Left renal cortex interstitium (tissue), 4 donors: ENCODE results near the gene NEU2. TPM values are rescaled to one million over a fixed set of nuclear protein-coding genes. Genes with fewer than 3 reads are reported as not detected.
"Not testable (repeated sequence)": the region's sequence is repeated elsewhere in the genome, so short reads cannot be mapped to it uniquely, and the experiment has no call there.

ENCODE experiments used
- DNase-seq, 4 donors: peaks; one replicate each; pipeline ENCODE4 v3.0.0-alpha.2; 2013; ENCODE audit warnings: low read depth in 4 of 4, low spot score in 2 of 4, missing footprints in 1 of 4
- polyA plus RNA-seq, 4 donors: library from polyadenylated mRNA; unstranded; fragments of 120-200 nt; gene quantifications; one replicate each; pipeline ENCODE4 v1.2.1, GENCODE V29; 2013; ENCODE audit not compliant: insufficient read length in 4 of 4

NEU2 gene
- polyA plus RNA-seq, 4 donors: not detected

DNA sequence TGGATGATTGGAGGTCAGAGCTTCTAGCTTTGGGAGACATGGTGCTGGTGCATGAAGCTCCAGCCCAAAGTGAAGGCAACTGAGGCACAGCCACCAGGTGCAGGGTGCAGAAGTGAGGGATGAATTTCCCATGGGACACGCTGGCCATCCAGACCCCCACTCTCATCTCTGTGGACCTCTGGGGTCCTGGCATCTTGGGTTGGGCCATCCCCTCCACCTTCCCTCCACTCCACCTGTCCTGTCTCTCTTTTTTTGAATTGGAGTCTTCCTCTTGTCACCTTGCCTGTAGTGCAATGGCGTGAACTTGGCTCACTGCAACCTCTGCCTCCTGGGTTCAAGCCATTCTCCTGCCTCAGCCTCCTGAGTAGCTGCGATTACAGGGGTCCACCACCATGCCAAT lies 22.8 kb upstream of the NEU2 start:
- no peak for DNase-seq

DNA sequence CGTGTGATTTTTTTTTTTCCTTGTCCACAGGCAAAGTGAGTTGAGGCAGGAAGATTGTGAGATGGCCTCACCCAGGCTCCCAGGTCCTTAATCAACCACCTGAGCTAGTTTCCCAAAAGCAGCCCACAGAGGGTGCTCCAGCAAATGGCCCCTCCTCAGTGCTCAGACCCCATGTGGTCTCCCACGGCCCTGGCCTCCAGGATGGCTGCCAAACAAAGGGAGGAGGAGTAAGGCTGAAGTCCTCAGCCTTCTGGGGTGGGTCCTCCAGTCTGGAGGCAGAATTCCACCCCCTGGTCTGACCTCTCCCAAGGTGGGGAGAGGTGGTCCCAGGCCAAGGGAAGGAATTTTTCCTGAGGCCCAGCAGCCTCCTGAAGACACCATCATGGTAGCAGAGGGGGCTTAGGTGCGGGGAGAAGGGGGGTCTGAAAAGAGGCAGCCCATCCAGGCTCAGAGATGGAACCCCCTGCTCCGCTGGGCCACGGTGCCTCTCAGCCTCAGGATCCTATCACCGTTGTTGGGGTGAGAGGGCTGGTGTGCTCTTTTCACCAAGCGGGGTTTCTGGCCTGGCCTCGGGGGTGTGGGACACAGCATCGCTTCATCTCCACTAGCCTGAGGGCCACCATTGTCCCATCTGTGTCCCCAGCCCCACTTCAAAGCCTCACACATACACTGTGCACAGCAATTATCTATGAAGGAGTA lies 21.8 kb upstream of the NEU2 start:
- no peak for DNase-seq

DNA sequence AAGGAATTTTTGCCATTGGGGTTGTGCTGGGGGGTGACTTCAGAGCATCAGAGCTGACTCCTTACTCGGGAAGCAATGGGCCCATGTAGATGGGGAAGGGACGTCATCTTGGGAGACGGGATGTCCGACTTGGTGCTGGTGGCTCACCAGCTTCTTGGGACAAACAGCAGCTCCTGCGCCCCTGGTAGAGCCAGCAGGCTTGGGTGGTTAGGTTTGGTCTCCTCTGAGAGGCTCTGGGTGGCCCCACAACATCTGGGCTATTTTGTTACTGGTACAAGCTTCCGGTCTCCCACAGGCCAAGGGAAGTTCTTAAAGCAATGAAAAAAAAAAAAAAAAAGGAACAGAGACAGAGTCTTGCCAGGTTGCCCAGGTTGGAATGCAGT lies 21.2 kb upstream of the NEU2 start:
- DNase-seq: no peak

DNA sequence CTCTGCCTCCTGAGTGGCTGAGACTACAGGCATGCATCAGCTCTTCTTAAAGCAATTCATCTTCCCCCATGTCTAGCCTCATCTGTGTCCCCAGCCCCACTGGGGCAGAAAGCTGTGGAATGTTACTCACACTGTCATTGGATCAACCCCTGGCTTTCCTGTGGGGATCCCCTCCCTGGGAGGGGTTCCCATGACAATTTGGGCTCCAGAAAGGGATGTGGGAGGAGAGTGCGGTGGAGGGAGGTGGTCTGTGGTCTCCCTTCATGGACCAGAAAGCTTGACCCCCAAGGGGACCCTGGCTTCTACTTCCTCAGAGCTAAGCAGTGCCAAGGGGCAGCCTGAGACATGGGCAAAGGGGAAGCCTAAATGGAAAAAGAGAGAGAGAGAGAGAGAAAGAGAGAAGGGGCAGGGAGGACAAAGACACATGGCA lies 20.8 kb upstream of the NEU2 start:
- no peak for DNase-seq

DNA sequence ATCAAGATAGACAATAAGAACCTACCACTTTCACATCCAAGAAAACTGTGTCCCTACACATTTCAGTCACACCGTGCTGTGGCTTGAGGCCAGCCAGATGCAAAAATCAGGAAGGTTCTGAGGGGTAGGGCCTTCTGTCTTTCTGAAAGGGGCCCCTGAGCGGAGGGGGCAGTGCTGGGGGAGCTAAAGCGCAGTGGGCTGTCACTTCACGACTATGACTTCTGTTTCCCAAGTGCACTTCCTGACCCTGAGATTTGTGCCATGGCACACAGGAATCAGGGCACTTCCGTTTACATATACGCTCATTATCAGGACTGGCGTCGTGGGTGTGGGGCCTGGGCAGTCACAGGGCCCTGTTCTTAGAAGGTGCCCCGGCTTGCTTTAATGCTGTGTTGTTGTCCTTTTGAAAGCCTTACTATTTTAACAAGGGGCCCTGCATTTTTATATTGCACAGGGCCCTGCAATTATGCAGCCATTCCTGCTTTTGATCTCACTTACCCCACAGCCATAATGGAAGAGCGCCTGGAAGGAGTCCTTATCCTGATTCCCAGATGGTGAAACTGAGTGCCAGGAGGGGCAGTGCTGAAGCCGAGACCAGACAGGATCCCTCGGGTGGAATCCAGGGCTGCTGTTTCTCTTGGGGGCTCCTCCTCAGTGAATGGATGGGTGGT lies 20.0 kb upstream of the NEU2 start:
- DNase-seq: no peak

DNA sequence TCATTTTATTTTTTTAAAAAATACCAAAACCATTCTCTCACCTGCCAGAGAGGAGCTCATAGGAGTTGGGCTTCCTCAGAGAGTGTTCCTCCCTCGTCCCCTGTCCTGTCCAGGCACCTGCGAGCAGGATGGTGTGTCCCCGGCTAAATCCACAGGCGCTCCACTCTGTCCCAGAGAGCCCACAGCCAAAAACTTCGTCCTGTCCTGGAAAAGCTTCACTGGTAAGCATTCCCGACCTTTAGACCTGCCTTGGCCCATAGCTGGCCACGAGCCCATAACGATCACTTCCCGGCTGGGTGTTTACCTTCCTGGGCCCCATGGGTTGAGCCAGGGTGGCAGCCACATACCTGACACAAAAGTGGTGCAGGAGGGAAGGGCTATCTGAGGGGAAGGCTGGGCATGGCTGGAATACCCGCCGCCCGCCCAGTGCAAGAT lies 19.4 kb upstream of the NEU2 start, which contains the start of gene NGEF:
Gene NGEF (minus strand): TSS at position 230 of the 435 bp plus-strand sequence. CDS start 38,366 bp downstream, outside the sequence.
- no peak for DNase-seq

DNA sequence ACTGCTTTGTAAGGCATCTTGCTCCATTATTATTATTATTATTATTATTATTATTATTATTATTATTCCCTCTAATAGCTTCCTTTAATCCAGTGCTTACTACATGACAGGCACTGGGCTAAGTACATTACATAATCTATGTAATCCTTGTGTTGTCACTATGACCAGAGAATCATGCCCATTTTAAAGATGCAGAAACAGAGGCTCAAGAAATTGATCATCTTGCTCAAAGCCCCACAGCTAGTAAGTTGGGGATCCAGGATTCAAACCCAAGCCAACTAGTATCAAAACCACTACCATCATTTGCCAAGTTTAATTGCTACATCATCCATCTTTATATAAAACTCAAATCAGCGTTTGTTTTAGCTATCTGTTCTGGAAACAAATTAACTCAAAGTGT lies 18.8 kb upstream of the NEU2 start:
- no peak for DNase-seq

DNA sequence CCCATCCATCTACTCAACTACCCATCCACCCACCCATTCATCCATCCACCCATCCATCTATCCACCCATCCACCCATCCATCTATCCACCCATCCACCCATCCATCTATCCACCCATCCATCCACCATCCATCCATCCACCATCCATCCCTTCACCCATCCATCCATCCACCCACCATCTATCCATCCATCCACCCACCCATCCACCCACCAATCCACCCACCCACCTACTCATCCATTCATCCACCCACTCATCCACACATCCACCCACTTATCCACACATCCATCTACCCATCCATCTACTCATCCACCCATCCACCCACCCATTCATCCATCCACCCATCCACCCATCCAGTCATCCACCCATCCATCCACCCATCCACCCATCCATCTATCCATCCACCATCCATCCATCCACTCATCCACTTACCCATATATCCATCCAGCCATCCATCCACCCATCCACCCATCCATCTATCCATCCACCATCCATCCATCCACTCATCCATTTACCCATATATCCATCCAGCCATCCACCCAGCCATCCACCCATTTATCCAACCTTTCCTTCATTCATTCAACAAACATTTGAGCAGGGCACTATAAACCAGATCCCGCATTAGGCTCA lies 17.3 kb upstream of the NEU2 start:
- no peak for DNase-seq

DNA sequence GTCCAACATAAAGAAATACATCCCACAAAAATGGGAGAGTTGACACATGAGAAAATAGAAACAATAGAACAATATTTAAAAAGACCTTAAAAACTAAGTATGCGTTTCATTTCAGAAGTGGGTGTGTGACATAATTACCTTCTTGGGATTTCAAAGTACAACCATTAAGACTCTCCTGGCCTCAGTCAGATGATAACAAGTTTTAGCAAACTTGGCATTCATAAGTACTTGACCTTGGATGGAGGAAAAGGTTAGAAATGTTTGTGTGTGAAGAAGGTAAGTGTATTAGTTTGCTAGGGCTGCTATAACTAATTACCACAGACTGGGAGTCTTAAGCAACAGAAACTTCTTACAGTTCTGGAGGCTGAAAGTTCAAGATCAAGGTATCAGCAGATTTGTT lies 14.5 kb upstream of the NEU2 start:
- DNase-seq: no peak

DNA sequence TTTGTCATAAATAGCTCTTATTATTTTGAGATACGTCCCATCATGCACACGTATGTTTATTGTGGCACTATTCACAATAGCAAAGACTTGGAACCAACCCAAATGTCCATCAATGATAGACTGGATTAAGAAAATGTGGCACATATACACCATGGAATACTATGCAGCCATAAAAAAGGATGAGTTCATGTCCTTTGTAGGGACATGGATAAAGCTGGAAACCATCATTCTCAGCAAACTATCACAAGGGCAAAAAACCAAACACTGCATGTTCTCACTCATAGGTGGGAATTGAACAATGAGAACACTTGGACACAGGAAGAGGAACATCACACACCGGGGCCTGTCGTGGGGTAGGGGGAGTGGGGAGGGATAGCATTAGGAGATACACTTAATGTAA lies 12.9 kb upstream of the NEU2 start:
- DNase-seq: not testable (repeated sequence)

DNA sequence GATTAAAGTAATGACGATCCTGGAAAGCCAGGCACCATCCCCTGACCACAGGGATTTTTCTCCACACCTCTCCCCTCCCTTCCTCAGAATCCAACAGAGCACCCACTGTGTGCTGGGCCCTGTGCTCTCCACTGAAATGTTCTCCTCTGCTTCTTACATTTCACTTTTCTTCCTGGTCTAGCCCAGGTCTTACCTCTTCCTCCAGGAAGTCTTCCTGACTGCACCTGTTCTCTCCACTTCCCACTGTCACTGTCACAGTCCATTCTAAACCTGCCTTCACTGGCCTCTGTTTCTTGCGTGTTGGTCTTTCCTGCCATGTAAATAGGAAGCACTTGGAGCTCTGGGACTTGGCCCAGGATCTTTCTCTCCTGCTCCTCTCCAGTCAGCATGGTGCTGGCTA lies 12.0 kb upstream of the NEU2 start:
- DNase-seq: no peak

DNA sequence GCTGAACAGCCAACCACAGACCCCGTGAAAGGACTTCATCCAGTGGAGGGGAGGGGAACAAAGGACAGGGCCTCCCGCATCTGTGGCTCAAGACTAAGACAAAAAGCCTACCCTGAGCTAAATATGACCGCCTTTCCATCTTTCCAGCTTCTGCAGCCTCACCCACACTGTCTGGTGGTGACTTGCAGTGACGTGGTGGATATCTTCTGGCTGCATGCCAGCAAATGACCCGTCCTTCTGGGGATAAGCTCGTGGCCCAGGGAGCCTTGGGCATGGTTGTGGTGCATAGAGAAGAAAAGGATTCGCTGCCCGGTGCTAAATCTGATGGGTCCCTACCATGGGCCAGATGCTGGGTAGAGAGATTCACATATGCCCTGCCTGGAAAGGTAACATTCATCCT lies 10.7 kb upstream of the NEU2 start:
- no peak for DNase-seq

DNA sequence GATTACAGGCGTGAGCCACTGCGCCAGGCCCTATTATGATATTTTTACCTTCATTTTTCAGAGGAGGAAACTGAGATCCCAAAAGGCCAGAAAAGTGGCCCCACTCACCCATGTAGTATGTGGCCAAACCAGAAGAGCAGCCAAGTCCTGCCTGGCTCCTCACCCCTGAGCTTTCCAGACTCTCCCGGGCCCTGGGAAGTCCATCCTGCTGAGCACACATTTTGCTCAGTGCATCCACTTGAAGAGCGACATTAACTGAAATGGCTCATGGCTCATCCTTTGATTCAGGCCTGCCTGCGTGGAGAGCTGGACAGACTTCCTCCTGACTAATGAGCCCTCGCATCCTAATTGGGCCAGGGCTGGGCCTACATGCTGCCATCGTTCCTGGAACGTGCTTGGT lies 9.9 kb upstream of the NEU2 start:
- no peak for DNase-seq

DNA sequence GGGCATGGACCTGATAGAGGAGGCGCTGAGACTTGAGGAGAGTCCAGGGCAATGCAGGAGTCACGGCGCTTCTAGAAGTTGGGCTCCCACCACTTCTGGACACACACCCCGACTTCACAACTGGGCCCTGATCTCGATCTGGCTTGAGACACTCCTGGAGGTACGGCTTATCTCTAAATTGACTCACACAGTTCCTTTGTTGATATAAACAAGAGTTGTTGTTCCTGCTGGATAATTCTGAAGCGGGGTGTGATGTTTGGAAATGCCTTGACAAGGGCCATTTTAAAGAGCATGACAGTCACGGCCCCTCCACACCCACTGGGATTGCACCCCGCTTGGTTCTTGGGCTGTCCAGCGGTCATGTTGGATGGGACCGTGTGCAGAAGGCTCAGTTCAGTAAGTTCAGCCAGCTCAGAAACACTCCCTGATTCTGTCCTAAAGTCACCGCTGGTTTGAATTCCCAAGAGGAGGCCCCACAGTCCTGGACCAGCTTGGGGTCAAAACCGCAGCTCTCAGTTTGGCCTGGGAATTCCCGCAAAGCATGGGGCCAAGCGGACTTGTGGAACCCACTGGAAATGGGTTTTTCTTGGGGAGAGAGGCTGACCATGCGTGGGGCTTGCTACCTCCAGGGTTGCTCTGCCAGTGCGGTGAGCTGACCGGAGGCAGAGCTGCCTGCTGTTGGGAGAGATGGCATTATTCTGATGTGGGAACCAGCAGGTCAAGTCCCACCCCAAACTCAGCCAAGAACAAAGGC lies 9.3 kb upstream of the NEU2 start:
- no peak for DNase-seq

DNA sequence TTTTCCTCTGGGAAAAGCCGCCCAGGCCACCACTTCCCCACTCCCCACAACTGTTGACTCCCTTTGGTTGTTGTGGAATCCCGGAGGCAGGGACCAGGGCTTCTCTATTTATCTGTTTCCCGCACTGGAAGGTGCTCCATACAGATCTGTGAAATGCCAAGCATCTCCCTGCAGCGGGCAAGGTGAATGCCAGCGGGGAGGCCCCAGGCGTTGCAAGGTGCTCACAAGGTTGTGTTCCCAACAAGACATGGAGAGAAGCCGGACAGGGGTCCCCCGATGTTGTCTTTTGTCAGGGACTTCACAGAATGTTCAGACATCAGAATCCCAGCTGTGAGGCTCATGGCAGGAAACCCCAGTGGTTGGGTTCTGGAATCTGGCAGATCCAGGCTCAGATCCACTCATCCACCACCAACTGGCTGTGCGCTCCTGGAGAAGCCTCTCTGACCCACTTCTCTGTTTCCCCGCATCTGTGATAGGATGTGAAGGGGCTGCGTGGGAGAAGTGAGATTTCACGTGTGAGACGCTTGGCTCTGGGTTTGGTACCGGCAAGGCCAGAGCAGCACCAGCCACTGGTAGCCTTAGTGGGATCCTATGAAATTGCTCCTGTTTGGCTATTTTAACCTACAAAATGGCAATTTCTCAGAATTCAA lies 8.6 kb upstream of the NEU2 start:
- DNase-seq: no peak

DNA sequence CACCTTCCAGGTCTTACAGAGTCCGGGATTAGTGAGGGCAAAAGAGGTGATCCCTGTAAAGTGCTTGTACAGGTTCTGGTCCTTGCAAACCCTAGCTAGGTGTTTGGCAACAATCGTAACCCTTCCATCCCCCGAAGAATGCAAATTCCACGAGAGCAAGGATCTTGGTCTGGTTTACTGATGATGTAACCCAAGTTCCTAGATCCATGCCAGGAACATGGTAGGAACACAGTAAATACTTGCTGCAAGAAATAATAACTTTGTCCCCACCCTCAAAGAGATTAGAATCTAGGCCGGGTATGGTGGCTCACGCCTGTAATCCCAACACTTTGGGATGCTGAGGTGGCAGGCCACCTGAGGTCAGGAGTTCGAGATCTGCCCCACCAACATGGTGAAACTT lies 6.8 kb upstream of the NEU2 start:
- no peak for DNase-seq

DNA sequence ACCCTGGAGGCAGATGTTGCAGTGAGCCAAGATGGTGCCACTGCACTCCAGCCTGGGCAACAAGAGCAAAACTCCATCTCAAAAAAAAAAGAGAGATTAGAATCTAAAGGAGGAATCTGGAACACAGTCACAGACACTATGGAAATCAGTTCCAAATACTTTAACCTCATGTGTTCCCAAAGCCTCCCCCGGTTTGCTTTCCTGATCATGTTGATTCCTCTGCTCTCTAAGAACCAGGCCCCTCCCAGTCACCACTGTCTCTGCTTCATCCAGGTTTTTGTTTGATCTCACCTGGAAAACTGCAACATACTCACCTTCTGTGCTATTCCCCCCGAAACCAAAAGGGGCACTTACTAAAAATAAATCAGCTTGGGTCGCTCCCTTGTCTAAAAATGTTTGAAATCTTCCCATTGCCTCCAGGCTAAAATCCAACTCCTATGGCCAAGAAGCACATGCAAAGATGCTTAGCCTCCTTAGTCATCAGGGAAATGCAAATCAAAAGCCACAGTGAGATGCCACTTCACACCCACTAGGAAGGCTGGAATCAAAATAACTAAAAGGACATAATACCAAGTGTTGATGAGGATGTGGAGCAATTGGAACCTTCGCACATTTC lies 6.2 kb upstream of the NEU2 start:
- no peak for DNase-seq

DNA sequence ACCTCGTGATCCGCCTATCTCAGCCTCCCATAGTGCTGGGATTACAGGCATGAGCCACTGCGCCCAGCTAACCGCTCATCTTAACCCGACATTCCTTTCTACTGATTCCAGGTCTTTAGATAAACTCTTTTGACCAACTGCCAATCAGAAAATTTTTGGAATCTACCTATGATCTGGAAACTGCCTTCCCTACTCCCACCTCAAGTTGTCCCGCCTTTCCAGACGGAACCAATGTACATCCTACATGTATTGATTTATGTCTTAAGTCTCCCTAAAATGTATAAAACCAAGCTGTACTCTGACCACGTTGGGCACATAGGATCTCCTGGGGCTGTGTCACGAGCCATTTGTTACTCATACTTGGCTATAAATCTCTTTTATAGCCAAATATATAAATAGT lies 3.2 kb upstream of the NEU2 start:
- DNase-seq: no peak

DNA sequence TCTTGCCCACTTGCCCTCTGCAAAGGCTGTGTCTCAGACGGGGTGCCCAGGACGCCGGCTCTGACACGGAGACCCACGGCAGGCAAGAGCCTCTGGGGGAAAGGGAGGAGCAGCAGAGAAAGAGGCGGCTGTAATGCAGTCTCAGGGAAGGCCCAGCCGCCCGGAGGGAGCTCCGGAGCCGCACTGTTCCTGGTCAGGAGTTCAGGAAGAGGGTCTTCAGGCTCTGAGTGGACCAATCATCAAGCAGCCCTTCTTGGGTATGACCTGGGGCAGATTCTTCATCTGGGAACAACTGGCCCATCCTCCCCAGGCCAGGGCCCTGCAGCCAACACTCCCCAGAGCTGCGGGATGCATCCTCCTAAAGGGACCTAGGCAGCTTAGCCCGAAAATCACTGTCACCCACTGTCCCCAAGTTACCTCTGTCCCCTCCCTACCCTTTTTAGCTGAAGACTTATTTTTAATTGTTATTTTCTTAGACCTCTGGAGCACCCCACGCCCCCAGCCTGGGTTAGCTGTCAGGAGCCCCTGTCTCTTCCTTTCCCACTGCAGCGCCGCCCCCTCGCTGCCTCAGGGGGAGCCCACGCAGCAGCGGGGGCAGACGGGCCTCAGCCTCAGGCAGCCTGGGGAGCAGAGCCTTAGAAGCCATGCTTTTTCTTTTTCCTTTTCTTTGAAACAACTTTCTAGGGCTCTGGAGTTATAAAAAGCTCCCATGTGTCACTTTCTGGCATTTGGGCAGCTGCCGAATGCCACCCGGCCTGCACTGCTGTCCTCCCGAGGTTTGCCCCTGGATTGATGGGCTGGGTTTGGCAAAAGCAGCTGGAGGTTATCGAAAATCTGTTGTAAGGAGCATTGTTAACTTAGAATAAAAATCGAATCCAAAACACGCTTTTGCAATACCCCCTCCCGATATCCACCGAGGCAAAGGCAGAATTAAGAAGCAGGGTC lies 644 bp upstream of the NEU2 start:
- DNase-seq: no peak
